ENCODE results near the gene ZBTB47.

ZBTB47 gene

DNA sequence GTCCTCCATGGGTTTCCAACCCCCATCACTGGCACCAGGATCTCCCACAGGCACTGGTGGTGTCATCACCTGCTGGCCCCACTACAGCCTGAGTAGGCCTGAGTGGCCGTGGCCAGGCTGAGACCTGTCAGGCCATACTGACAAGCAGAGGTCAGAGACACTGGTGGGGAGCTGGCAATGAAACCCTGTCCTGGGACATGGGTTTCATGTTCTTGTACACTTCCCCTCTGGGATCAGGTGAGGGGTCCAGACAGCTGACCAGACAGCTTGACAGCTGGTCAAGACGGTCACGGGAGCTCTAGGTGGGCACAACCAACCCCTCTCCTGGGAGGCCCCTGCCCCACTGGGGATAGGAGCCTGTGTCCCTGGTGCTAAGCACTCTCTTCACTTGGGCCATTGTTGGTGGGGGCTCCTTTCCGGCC is 13.1 kb downstream of the ZBTB47 start:
- DNase-seq, result no peak

DNA sequence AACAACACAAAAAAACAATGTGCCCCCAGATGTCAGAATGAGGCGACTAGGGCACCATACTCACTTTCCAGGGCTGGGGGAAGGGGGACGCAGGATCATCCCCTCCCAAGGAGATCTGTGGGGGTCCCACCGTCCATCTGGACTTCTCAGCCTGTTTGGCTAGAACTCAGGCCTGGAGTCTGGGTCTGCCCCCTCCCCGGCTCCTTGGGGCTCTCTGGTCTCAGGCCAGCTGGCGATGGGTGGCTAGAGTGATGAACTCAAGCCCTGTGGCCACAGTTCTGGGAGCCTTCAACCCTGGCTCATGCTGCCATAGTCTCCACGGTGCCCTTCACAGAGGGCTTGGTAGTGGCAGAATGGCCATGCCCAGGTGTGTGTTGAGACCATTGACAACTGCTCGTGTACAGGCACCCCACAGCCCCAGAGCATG is 13.6 kb downstream of the ZBTB47 start:
- no peak for DNase-seq

DNA sequence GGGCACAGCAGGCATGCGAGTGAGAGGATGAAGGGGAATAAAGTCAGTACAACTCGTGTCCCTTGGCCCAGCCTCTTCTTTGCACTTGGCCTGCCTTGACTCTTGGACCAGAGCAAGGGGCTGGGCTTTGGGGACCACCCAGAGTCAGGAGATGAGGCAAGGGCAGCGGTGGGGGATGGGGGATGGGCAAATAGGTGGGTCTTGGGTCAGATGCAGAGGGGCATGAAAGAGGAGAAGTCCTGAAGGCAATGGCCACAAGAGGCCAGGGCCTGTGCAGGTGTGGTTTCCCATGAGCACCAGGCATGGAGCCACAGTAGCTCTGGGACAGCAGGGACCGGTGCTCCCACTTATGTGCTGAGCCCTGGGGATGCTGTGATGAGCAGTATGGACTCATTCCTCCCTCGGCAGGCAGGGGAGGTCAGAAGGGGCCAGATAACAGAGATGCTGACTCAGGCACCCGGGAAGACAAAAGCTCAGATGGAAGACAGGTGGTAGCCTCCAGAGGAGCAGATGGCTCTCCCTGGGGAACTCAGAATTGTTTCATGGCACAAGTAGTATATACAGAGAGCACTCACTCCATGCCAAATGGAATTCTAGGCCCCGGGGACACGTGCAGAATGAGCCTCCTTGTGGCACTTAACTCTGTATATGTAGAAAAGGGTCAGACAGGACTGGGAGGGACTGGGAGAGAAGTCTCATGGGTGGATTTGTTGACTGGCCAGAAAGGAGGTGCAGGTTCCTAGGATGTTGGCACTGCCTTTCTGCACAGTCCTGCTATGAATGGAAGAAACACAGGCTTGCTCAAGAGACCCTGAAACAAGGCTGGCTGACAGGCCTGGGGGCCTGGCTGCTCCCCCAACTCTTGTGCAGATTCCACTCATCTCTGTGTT is 14.3 kb downstream of the ZBTB47 start:
- no peak for DNase-seq

GRCh38 chr3:42668413-42668760 is 14.9 kb downstream of the ZBTB47 start:
- no peak for DNase-seq

DNA sequence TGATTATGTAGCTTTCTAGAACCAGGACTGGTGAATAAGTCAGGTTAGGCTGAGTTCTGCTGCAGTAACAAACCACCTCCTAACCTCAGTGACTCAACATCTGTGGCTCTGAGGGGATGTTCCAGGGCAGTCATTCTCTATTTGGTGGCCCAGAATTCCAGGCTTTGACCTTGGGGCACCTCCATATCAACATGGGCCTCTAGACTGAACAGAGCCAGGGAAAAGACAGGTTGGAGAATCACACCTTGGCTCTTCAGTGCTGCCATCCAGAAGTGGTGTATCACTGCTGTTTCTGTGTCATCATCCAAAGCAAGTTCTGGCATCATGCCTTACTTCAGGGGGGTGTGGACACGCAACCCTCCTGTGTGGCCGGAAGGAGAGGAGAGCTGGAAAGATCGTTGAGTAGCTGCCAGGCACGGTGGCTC is 15.3 kb downstream of the ZBTB47 start:
- no peak for DNase-seq

- no peak for DNase-seq
Observed at GRCh38 chr3:42670051-42670576, 16.6 kb downstream of the ZBTB47 start.

- no peak for DNase-seq
Observed at GRCh38 chr3:42670670-42671069, 17.2 kb downstream of the ZBTB47 start.

DNA sequence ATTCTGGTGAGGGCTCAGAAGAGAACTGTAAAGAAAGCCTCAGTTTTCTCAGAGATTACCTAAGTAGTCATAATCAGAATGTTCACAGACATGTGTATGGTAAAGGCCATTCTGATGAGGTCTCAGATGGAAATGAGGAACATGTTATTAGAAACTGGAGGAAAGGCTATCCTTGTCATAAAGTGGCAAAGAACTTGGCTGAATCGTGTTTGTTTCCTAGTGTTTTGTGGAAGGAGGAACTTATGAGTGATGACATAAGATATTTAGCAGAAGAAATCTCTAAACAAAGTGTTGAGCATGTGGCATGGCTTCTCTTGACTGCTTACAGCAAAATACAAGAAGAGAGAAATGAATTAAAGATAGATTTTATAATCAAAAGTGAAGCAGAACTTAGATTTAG is 19.0 kb downstream of the ZBTB47 start:
- no peak for DNase-seq

- DNase-seq, result no peak
Observed at GRCh38 chr3:42673082-42673481, 19.6 kb downstream of the ZBTB47 start.

- no peak for DNase-seq
Observed at GRCh38 chr3:42674146-42674545, 20.6 kb downstream of the ZBTB47 start.

GRCh38 chr3:42675909-42676308 is 22.4 kb downstream of the ZBTB47 start:
- DNase-seq, result no peak

- no peak for DNase-seq
Observed at GRCh38 chr3:42678447-42678846, 24.9 kb downstream of the ZBTB47 start.

DNA sequence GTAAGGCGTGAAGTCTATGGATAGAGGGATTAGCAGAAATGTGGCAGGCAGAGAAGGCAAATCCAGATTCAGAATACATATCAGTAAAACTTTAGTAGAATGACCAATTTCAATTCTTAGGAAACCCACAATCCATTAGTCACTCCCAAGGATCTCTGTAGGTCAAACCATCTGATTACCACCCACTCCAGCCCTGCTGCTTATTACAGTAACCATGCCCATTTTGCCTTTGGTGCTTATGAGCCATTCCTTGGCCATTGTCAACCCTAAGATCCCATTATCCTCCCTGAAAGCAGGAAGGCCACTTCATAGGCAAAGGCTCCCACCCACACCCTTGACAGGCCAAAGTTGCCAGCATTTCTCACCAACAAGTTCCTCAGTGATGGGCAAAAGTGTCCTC is 26.8 kb downstream of the ZBTB47 start:
- DNase-seq, result no peak

DNA sequence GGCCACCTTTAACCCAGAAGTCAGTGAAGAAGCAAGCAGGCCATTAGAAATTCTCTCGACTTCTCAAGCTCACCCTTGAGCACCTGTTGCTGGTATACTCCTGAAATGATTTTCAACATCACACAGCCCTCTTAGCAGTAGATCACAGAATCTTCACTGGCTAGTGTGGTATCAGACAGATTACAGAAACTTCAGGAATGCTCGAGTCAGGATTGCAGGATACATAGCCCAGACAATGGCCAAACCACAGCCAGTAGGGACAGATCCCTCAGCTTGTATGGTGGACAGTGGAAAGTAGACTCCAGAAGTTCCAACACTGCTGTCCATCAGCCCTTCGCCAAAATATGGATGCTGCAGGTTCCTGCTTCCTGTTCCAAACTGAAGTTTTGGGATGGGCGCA is 27.3 kb downstream of the ZBTB47 start:
- DNase-seq, result no peak

DNA sequence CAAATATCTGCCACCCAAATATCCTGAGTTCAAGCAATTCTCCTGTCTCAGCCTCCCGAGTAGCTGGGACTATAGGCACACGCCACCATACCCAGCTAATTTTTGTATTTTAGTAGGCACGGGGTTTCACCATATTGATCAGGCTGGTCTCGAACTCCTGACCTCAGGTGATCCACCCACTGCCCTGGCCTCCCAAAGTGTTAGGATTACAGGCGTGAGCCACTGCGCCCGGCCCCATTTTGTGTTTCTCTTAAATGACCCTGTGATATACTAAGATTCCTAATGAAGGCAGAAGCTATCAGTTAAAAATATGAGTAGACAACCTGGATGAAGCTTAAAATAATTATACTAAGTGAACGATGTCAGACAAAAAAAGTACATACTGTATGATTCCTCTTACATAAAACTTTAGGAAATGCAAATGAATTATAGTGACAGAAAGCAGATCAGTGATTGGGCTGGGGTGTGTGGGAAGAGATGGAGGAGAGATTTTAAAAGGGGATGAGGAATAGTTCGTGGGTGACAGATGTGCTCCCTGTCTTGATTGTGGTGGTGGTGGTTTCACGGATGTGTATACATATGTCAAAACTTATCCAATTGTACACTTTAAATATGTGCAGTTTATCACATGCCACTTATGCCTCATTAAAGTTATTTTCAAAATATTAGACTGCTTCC is 28.0 kb downstream of the ZBTB47 start:
- DNase-seq, result no peak

DNA sequence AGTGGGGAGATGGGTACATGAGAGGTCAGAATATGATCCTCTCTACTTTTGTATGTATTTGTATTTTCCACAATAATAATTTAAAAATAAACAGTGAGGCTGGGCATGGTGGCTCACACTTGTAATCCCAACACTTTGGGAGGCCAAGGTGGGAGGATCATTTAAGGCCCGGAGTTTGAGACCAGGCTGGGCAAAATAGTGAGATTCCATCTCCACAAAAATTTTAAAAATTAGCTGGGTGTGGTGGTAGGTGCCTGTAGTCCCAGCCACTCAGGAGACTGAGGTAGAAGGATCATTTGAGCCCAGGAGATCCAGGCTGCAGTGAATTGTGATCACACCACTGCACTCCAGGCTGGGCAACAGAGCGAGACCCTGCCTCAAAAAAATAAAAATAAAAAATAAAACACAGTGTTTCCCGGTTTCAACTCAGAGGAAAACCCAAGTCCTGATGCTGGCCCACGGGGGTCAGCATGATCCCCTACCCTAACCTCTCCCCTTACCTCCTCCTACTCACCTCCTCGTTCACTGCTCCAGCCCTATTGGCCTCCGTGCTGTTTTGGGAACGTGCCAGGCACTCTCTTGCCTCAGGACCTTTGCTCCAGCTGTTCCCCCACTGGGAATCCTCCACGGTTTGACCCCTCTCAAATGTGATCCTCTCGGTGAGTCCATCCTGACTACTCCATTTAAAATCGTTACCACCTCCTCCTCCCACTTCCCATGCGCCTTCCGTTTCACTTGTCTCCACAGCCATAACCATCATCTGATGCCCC is 29.0 kb downstream of the ZBTB47 start:
- no peak for DNase-seq

DNA sequence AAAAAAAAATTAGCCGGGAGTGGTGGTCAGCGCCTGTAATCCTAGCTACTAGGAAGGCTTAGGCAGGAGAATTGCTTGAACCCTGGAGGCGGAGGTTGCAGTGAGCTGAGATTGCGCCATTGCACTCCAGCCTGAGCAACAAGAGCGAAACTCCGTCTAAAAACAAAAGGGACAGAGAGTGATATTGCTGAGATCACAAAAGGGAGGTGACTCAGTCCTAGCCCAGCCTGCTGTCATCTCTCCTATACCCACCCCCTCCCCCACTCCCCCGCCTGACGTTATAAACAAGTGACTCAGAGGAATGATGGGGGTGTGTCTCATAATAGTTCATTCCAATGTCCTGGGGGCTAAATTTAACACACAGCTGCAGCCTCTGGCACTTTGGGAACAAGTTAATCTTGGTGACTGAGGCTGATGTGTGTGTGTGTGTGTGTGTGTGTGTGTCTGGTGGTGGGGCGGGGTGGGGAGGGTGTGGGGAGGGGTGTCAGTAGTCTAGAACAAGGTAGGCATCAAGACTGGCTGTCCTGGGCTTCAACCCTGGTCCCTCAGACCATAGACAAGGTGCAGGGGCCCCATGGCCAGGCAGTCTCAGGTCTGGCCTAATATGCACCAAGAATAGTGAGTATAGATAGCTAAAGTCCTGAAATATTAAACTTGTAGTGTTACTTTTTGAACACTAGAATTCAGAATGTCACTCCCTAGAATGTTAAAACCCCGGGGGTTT is 30.5 kb downstream of the ZBTB47 start:
- no peak for DNase-seq

DNA sequence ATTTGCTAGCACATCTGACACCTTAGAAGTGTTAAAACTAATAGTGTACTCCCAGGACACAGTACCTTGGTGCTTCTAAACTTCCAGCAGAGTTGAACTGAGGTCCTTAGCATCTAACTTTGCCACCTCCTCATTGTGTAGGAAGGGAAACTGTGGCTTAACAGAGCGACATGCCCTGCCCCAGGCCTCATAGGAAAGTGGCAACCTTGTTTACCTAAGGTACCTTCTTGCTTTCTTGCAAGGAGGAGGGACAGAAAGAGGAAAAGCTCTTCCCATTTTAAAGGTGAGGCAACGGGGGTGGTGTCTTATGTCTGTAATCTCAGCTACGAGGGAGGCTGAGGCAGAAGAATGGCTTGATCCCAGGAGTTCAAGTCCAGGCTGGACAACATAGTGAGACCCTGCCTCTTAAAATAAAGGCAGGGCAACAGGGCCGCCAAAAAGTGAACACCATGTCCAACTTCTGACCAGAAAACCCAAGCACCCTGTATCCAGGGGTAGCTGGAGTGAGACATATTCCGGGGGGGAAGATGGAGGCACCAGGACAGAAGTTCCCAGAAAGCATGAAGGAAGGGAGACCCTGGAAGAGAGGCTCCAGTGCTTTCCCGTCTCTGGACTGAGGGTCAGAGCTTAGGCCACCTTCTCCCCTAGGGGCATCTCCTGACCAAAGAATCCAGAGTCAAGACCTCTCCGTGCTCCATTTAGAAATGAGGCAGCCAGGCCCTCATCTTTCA is 31.3 kb downstream of the ZBTB47 start:
- no peak for DNase-seq

DNA sequence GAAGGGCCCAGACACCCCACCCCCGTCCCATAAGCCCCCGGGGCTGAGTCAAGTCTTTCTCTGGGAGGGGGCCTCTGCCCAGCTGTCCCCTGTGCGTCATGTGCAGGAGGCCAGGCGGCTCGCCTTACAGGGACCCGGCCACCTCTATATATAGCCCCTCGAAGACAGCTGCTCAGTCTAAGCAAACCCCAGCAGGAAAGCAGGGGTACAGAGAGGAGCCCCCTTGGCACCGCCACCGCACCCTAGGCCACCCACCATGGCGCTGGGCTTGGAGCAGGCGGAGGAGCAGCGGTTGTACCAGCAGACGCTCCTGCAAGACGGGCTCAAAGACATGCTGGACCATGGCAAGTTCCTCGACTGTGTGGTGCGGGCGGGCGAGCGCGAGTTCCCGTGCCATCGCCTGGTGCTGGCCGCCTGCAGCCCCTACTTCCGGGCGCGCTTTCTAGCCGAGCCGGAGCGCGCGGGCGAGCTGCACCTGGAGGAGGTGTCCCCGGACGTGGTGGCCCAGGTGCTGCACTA is 31.9 kb downstream of the ZBTB47 start, which contains the start of gene KLHL40:
TSS of gene KLHL40 (plus strand) at position 175 of the 519 bp plus-strand sequence. CDS start at position 257, 82 bp downstream.
- DNase-seq, result no peak

- DNase-seq, result no peak
Observed at GRCh38 chr3:42685891-42686820, 32.7 kb downstream of the ZBTB47 start.
